ENCODE data around the gene STK36. TPM values are rescaled to one million over a fixed set of nuclear protein-coding genes. Genes with fewer than 3 reads are reported as not detected.

The STK36 gene
- total and polyA plus RNA-seq, 12 donors: 12.4 to 112 (median 36.3) TPM

DNA sequence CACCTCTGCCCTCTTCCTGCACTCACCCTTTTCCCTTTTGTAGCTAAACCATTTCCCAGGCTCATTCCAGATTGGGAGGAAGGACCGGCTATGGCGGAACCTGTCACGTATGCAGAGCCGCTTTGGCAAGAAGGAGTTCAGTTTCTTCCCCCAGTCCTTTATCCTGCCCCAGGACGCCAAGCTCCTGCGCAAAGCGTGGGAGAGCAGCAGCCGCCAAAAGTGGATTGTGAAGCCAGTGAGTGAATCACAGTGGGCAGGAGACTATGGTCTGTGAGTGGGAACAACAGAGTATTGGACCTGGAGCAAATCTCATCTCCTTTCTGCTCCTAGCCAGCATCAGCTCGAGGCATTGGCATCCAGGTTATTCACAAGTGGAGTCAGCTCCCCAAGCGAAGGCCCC is 75.1 kb downstream of the STK36 start:
- intact Hi-C loops (cut with DNase I): no loop called here

DNA sequence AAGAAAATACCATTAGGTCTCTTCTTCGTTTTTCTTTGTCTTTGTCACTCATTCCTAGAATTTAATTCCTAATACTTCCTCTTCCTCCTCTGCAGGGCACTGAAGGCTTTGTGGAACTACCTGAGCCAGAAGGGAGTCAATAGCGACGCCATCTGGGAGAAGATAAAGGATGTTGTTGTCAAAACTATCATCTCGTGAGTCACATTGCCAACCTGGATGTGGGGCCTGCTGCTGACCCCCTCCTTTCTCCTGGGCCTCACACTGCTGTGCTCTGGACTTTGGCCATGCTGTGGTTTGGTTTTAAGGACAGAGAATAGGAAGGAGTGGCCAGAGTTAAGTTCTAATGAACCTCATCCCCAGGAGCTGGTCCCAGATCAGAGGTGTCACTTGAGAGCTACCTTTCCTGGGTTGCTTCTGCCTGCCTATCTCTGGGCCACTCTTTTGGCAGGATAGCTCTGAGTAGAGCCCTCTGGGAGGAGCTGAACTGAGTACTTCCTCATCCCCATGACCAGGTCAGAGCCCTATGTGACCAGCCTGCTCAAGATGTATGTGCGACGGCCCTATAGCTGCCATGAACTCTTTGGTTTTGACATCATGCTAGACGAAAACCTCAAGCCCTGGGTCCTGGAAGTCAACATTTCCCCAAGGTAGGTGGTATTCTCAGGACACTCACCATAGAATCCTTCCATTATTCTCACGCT is 77.0 kb downstream of the STK36 start:
- no peaks in the 10 kb centered on the region for H3K9me3 ChIP-seq (replicated peaks in 1 of 3)
- intact Hi-C loops (cut with DNase I): no loop called here
- TF ChIP-seq, protein P1, sequence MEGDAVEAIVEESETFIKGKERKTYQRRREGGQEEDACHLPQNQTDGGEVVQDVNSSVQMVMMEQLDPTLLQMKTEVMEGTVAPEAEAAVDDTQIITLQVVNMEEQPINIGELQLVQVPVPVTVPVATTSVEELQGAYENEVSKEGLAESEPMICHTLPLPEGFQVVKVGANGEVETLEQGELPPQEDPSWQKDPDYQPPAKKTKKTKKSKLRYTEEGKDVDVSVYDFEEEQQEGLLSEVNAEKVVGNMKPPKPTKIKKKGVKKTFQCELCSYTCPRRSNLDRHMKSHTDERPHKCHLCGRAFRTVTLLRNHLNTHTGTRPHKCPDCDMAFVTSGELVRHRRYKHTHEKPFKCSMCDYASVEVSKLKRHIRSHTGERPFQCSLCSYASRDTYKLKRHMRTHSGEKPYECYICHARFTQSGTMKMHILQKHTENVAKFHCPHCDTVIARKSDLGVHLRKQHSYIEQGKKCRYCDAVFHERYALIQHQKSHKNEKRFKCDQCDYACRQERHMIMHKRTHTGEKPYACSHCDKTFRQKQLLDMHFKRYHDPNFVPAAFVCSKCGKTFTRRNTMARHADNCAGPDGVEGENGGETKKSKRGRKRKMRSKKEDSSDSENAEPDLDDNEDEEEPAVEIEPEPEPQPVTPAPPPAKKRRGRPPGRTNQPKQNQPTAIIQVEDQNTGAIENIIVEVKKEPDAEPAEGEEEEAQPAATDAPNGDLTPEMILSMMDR (IDR thresholded peaks at IDR 0.05): no peak
- TF ChIP-seq POLR2A (IDR thresholded peaks at IDR 0.05): no peak
- no peak overlapping the region for H3K4me3 ChIP-seq
- peaks cover 0 to 66% of the 10 kb centered on the region in 2 donors for H3K36me3 ChIP-seq (replicated peaks in 1 of 2)
- no peaks in the 10 kb centered on the region for H3K27me3 ChIP-seq
- 83 to 96% (median 92%) methylated on average over 8 of the region's 8 CpGs for WGBS, 4 donors
- H3K4me1 ChIP-seq (replicated peaks in 1 of 2): peaks cover 10 to 12% of the 10 kb centered on the region in 2 donors
- H3K27ac ChIP-seq: no peak overlapping the region
- DNase-seq: no peak

More for the DNA sequence above, 75.1 kb downstream of the STK36 start:
- H3K27ac ChIP-seq: no peak overlapping the region
- peaks cover 10 to 12% of the 10 kb centered on the region in 2 donors for H3K4me1 ChIP-seq (replicated peaks in 1 of 2)
- no peak overlapping the region for H3K4me3 ChIP-seq
- H3K27me3 ChIP-seq: no peaks in the 10 kb centered on the region
- H3K9me3 ChIP-seq (replicated peaks in 1 of 3): no peaks in the 10 kb centered on the region
- no peak for DNase-seq
- TF ChIP-seq, protein P1 (IDR thresholded peaks at IDR 0.05): no peak
- TF ChIP-seq POLR2A (IDR thresholded peaks at IDR 0.05): no peak
- WGBS, 4 donors: 95 to 100% (median 98%) methylated on average over 10 of the region's 10 CpGs
- H3K36me3 ChIP-seq (replicated peaks in 1 of 2): peaks cover 0 to 47% of the 10 kb centered on the region in 2 donors

Other genes with a start within 250 kb of the STK36 start
- 10 to 100 TPM in 7 of 9 donors, 1 to 10 TPM in 2; 4.8 to 30.7 (median 14.0) TPM for gene USP37, start 103.7 kb upstream of the STK36 start, total RNA-seq
- gene USP37, start 103.7 kb upstream of the STK36 start, polyA plus RNA-seq: 1 to 10 TPM; 2.5 to 8.3 (median 3.3) TPM
- gene CNOT9, start 103.2 kb upstream of the STK36 start, total RNA-seq: 10 to 100 TPM; 28.6 to 58.5 (median 39.5) TPM
- 10 to 100 TPM; 20.4 to 47.7 (median 22.8) TPM for gene CNOT9, start 103.2 kb upstream of the STK36 start, polyA plus RNA-seq
- 1 to 10 TPM in 6 of 9 donors, under 1 TPM in 3; 0.72 to 5.8 (median 1.3) TPM for gene PLCD4, start 64.2 kb upstream of the STK36 start, total RNA-seq
- 10 to 100 TPM in 1 of 3 donors, 1 to 10 TPM in 2; 4.5 to 23.2 (median 5.5) TPM for gene PLCD4, start 64.2 kb upstream of the STK36 start, polyA plus RNA-seq
- 10 to 100 TPM in 8 of 9 donors, 1 to 10 TPM in 1; 6.5 to 24.6 (median 20.6) TPM for gene ZNF142, start 12.5 kb upstream of the STK36 start, total RNA-seq
- 10 to 100 TPM in 1 of 3 donors, 1 to 10 TPM in 2; 8.6 to 21.0 (median 9.5) TPM for gene ZNF142, start 12.5 kb upstream of the STK36 start, polyA plus RNA-seq
- 10 to 100 TPM; 16.1 to 54.6 (median 41.4) TPM for gene BCS1L, start 12.4 kb upstream of the STK36 start, total RNA-seq
- gene BCS1L, start 12.4 kb upstream of the STK36 start, polyA plus RNA-seq: 10 to 100 TPM; 39.2 to 97.9 (median 84.2) TPM
- gene RNF25, start 84 bp upstream of the STK36 start, total RNA-seq: 10 to 100 TPM; 19.7 to 45.6 (median 24.7) TPM
- gene RNF25, start 84 bp upstream of the STK36 start, polyA plus RNA-seq: 10 to 100 TPM; 49.1 to 70.4 (median 58.4) TPM
- gene TTLL4, start 38.7 kb downstream of the STK36 start, total RNA-seq: 10 to 100 TPM; 10.6 to 51.4 (median 20.5) TPM
- 10 to 100 TPM; 22.5 to 65.4 (median 36.8) TPM for gene TTLL4, start 38.7 kb downstream of the STK36 start, polyA plus RNA-seq
- 100 to 1,000 TPM in 4 of 9 donors, 10 to 100 TPM in 5; 30.9 to 124 (median 96.1) TPM for gene CYP27A1, start 110.1 kb downstream of the STK36 start, total RNA-seq
- 10 to 100 TPM; 29.1 to 75.5 (median 45.8) TPM for gene CYP27A1, start 110.1 kb downstream of the STK36 start, polyA plus RNA-seq
- under 1 TPM in 1 of 9 donors, not detected in 8; 0.20 TPM for gene PRKAG3, start 159.7 kb downstream of the STK36 start, total RNA-seq
- gene PRKAG3, start 159.7 kb downstream of the STK36 start, polyA plus RNA-seq: not detected
- 1 to 10 TPM in 2 of 9 donors, under 1 TPM in 6, not detected in 1; 0.06 to 2.2 (median 0.67) TPM for gene WNT6, start 187.7 kb downstream of the STK36 start, total RNA-seq
- 1 to 10 TPM in 1 of 3 donors, under 1 TPM in 1, not detected in 1; 0.40 to 1.8 TPM for gene WNT6, start 187.7 kb downstream of the STK36 start, polyA plus RNA-seq
- under 1 TPM in 2 of 9 donors, not detected in 7; 0.14 to 0.43 TPM for gene WNT10A, start 208.8 kb downstream of the STK36 start, total RNA-seq
- under 1 TPM in 2 of 3 donors, not detected in 1; 0.07 to 0.24 TPM for gene WNT10A, start 208.8 kb downstream of the STK36 start, polyA plus RNA-seq